ENCODE data around the gene PLSCR3. TPM values are rescaled to one million over a fixed set of nuclear protein-coding genes. Genes with fewer than 3 reads are reported as not detected.

PLSCR3 gene
- total and polyA plus RNA-seq, 2 donors (not counting 3 experiments of a cell fraction or from before 2014, with no cell fraction given): 59.9 to 94.8 TPM

DNA sequence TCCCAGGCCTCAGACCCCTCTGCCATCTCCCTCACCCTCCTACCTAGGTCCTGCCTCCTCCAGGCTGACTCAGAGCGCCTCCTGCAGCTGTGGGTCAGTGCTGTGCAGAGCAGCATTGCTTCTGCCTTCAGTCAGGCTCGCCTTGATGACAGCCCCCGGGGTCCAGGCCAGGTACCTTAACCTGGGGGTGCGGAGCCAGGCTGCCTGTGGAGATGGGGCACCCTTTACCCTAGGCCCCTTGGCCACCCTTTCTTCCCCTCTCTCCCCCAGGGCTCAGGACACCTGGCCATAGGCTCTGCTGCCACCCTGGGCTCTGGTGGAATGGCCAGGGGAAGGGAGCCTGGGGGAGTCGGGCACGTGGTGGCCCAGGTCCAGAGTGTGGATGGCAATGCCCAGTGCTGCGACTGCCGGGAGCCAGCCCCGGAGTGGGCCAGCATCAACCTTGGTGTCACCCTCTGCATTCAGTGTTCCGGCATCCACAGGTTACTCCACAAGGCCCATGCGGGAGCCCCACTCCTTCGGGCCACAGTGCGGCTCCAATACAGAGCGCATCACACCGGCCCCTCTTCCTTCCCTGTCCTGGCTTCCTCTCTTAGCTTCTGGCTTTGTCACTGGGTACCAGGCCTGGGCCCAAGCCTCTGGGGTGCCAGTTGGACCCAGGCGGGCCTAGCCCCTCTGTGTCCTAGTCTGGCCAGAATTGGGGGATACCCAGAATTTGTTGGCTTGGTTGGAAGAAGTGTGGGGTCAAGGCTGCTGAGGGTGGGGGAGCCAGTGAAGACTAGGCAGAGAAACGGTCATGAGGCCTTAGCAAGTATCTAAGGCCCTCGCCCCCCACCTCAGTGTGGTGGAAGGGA, 47.3 kb downstream of the PLSCR3 start:
- FAIRE-seq: no peak
- Histone ChIP-seq H3K9ac (replicated peaks; ENCODE audit: extremely low read depth, insufficient read depth, low read length) (no peak overlapping the region), H3K9me3 (replicated peaks; ENCODE audit: control insufficient read depth, insufficient read depth, low read length) (no peaks in the 10 kb centered on the region), H4K20me1 (replicated peaks; ENCODE audit: control insufficient read depth, extremely low read depth, insufficient read depth, low read length) (no peaks in the 10 kb centered on the region), H3K4me2 (ENCODE audit: insufficient read depth, low read length) (no peak overlapping the region), H2AFZ (ENCODE audit: low read depth, low read length) (no peak overlapping the region), H3K4me3 (replicated peaks in 1 of 3; ENCODE audit: insufficient read depth in 1 of 3, low read depth in 1 of 3, low read length in 3 of 3) (no peak overlapping the region), H3K4me1 (ENCODE audit: control insufficient read depth, extremely low read depth, insufficient read depth, low read length) (peaks cover 11% of the 10 kb centered on the region), H3K27me3 (ENCODE audit: control insufficient read depth in 2 of 2, insufficient read depth in 2 of 2, low read length in 2 of 2) (no peaks in the 10 kb centered on the region), H3K79me2 (ENCODE audit: control insufficient read depth, insufficient read depth, low read length) (no peaks in the 10 kb centered on the region), H3K36me3 (ENCODE audit: control insufficient read depth in 2 of 2, extremely low read depth in 1 of 2, insufficient read depth in 2 of 2, low read length in 2 of 2) (no peaks in the 10 kb centered on the region), H3K27ac (ENCODE audit: insufficient read depth, low read depth, low read length) (no peak overlapping the region), H3K9me1 (replicated peaks; ENCODE audit: control insufficient read depth, extremely low read depth, insufficient read depth, low read length) (no peaks in the 10 kb centered on the region)
- no peak for DNase-seq (ENCODE audit: low read depth, low spot score)
- TF ChIP-seq FOS (IDR thresholded peaks at IDR 0.05; ENCODE audit: borderline replicate concordance, insufficient read depth, low read length) (no peak), EZH2 (IDR thresholded peaks at IDR 0.05; ENCODE audit: borderline replicate concordance, low read depth, low read length, severe bottlenecking) (no peak), CTCF (IDR thresholded peaks at IDR 0.05; ENCODE audit: extremely low read depth in 1 of 2, insufficient read depth in 1 of 2, low read depth in 1 of 2, low read length in 2 of 2) (no peak), GATA2 (IDR thresholded peaks at IDR 0.05; ENCODE audit: insufficient read depth, insufficient read length, low read depth, low read length) (no peak), JUN (IDR thresholded peaks at IDR 0.05; ENCODE audit: borderline replicate concordance, insufficient read depth, insufficient read length, low read depth) (no peak), POLR2A (IDR thresholded peaks at IDR 0.05; ENCODE audit: low read depth, low read length) (no peak), POLR2AphosphoS5 (IDR thresholded peaks at IDR 0.05; ENCODE audit: insufficient read depth, low read depth, low read length) (no peak)
- TF ChIP-seq, protein P1, sequence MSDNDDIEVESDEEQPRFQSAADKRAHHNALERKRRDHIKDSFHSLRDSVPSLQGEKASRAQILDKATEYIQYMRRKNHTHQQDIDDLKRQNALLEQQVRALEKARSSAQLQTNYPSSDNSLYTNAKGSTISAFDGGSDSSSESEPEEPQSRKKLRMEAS (IDR thresholded peaks at IDR 0.05; ENCODE audit: insufficient read depth, insufficient read length): no peak
- intact Hi-C loops (cut with micrococcal nuclease): loop anchor here (1.0 to 2.0 kb wide), 2 partner anchors 23 to 302 kb away; partner anchors contain the start of gene SLC16A11
- ChIA-PET POLR2A (no interaction called here), CTCF (interaction anchor here (1.0 to 3.8 kb wide), 2 partner anchors 66 to 301 kb away, joined by 3 to 31 read pairs; partner anchors contain the start of gene SLC2A4)
- dilution Hi-C loops (cut with MboI; ENCODE audit: extremely low pct_ligation_motif_present, low sequenced_read_pairs): no loop called here
- BruUV-seq (replicated peaks): no TSS peak

All from endothelial cell of umbilical vein (primary cell).